HG02981 (cell line): ENCODE measurements around the gene RAMP2.

Source experiments
- ATAC-seq: cut with Tn5 transposase; IDR thresholded peaks from one replicate; pipeline ENCODE4 v1.9.1; 2021; ENCODE audit warnings: mild to moderate bottlenecking, moderate library complexity; ENCODE audit not compliant: unreplicated experiment

The RAMP2 gene

DNA sequence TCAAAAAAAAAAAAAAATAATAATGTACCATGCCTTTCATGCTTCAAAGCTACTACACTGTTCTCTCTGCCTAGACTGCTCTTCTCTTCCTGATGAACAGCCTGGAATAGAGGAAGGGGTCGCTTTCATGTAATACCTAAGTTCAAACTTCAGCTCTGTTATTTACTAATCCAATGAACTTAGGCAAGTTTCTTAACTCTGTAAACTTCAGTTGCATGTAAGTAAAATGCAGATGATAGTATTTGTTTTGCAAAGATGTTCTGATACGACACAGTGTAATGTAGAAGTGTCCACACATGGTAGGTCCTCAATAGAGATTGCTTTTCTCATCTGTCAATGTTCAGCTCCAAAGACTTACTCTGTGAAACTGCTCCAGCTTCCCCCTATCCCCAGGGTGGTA is 30.9 kb downstream of the RAMP2 start:
- no peak for ATAC-seq

DNA sequence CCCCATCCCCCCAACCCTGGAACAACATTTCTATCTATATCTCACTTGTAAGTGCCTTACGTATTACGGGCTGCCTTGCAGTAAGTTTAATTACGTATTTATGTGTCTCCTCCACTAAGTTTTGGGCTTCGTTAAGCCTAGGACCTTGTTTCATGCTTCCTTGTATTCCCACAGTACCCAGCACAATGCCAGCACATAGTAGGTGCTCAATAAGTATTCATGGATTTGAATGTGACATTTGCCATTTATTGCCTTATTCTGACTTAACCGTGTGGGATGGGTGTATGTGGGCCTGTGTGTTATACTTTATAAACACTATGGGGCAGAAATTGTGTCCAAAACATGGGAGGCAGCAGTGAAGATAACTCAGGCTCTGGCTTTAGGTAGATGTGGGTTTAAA is 31.5 kb downstream of the RAMP2 start:
- ATAC-seq, result no peak

DNA sequence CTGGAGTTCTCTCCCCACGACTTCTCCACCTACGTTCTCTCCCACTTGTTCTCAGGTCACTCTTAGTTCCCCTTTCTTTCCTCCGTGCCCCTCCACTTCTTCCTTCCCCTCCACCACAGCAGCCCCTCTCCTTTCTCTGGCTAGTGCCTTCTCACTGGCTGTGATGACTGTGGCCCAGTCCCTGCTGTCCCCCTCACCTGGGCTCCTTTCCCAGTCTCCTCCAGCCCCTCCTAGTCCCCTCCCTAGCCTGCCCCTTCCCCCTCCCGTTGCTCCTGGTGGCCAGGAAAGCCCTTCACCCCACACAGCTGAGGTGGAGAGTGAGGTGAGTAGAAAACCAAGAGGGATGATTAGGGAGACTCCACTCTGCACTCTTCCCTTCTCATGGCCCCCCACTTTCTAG is 34.0 kb downstream of the RAMP2 start:
- ATAC-seq, result no peak

DNA sequence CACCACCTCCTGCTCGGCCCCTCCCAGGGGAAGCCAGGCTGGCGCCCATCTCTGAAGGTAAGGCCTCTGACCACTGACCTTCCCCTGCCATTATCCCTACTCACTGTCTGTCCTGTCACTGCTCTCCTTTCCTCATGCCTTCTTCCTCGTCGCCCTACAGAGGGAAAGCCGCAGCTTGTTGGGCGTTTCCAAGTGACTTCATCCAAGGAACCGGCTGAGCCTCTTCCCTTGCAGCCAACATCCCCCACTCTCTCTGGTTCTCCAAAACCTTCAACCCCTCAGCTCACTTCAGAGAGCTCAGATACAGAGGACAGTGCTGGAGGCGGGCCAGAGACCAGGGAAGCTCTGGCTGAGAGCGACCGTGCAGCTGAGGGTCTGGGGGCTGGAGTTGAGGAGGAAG is 34.4 kb downstream of the RAMP2 start:
- no peak for ATAC-seq

DNA sequence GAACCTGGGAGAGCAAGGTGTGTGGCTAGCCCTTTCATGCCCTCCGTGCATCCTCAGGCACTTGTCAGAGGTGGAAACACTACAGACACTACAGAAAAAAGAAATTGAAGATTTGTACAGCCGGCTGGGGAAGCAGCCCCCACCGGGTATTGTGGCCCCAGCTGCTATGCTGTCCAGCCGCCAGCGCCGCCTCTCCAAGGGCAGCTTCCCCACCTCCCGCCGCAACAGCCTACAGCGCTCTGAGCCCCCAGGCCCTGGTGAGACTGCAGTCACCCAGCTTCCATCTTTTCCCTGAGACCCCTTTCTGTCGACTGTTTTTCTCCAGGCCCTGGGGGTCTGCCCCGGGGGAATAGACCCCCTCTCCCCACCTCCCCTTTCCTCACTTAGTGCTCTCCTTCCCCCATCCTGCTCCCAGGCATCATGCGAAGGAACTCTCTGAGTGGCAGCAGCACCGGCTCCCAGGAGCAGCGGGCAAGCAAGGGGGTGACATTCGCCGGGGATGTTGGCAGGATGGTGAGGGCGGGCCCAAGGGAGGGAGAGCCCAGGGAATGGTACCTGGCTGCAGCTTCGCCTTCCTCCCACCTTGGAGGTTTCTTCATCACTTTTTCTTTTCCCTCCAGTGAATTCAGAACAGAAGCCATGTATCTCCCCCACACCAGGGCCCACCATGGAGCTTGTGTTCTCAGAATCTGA is 35.2 kb downstream of the RAMP2 start:
- no peak for ATAC-seq

- ATAC-seq, result no peak
Measured at GRCh38 chr17:42797067-42798007, 36.3 kb downstream of the RAMP2 start.

DNA sequence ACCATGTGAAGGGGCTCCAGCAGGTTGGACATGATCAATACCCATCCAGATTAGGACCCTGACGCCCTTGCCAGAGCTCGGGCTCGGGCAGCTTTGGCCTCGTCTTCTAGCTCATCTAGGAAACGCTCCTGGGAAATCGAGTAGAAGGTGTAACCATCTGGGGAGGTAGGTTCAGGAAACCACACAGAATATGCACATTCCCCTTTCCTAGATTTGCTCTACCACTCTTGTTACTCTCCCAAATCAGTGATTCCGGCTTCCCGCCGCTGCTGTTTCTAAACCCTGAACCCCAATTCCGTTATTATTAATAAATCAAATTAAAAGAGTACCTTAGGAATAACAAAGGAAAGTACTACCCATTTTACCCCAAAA is 37.0 kb downstream of the RAMP2 start:
- no peak for ATAC-seq

- ATAC-seq, result no peak
Measured at GRCh38 chr17:42798383-42799380, 37.7 kb downstream of the RAMP2 start, which contains the start of the genes CNTD1 and COA3. Gene CNTD1, plus strand, starts transcription at chr17:42798861. Its CDS starts 207 bp downstream, at chr17:42799068. Gene COA3, minus strand, starts transcription at chr17:42798704. Its CDS starts 23 bp downstream, at chr17:42798681.

- ATAC-seq, result no peak
Measured at GRCh38 chr17:42803074-42803883, 42.3 kb downstream of the RAMP2 start.

- ATAC-seq, result no peak
Measured at GRCh38 chr17:42804918-42805367, 43.9 kb downstream of the RAMP2 start.

GRCh38 chr17:42806249-42806648 is 45.2 kb downstream of the RAMP2 start:
- ATAC-seq, result no peak

DNA sequence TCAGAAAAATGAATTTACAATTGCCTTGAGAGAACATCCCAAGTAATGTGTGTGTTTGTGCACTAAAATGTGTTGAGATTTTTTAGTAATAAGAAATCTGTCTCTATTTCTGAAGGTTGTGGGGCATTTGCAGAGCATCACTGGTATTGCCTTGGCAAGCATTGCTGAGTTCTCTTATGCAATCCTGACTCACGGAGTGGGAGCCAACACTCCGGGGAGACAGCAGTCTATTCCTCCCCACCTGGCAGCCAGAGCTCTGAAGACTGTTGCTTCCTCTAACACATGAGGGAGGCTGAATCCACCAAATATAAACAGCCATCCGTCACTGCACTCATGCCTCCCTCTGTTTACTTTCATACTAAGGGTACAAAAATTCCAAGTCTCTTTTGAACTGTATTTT is 48.2 kb downstream of the RAMP2 start:
- no peak for ATAC-seq
